CD4-positive, alpha-beta T cell treated with Interleukin-1 beta for 1 hour (primary cell): Measurements from ENCODE around the gene CHRM2.

Source experiments
- DNase-seq, 2 donors: peaks; one replicate each; pipeline ENCODE4 v3.0.0-alpha.2; 2020 to 2022

CHRM2 gene

GRCh38 chr7:136897676-136898075 lies 29.2 kb downstream of the CHRM2 start:
- no peak for DNase-seq

- no peak for DNase-seq
Observed at GRCh38 chr7:136900005-136900404, 31.6 kb downstream of the CHRM2 start.

GRCh38 chr7:136910771-136911170 lies 42.3 kb downstream of the CHRM2 start:
- no peak for DNase-seq

- no peak for DNase-seq
Observed at GRCh38 chr7:136911344-136911743, 42.9 kb downstream of the CHRM2 start.

GRCh38 chr7:136912339-136912738 lies 43.9 kb downstream of the CHRM2 start:
- DNase-seq = no peak

GRCh38 chr7:136914016-136914415 lies 45.6 kb downstream of the CHRM2 start:
- no peak for DNase-seq

- no peak for DNase-seq
Observed at GRCh38 chr7:136919820-136920219, 51.4 kb downstream of the CHRM2 start.

- no peak for DNase-seq
Observed at GRCh38 chr7:136923111-136923667, 54.7 kb downstream of the CHRM2 start.

- no peak for DNase-seq
Observed at GRCh38 chr7:136925044-136925443, 56.6 kb downstream of the CHRM2 start.

- no peak for DNase-seq
Observed at GRCh38 chr7:136925556-136925955, 57.1 kb downstream of the CHRM2 start.

GRCh38 chr7:136931169-136931867 lies 62.9 kb downstream of the CHRM2 start:
- no peak for DNase-seq

GRCh38 chr7:136937436-136937835 lies 69.0 kb downstream of the CHRM2 start:
- no peak for DNase-seq

- DNase-seq = no peak
Observed at GRCh38 chr7:136938476-136938875, 70.0 kb downstream of the CHRM2 start.

- DNase-seq = no peak
Observed at GRCh38 chr7:136940122-136940521, 71.7 kb downstream of the CHRM2 start.

- DNase-seq = no peak
Observed at GRCh38 chr7:136940917-136941316, 72.5 kb downstream of the CHRM2 start.

- DNase-seq = no peak
Observed at GRCh38 chr7:136941816-136942215, 73.4 kb downstream of the CHRM2 start.

GRCh38 chr7:136942401-136942800 lies 73.9 kb downstream of the CHRM2 start:
- DNase-seq = no peak

- DNase-seq = no peak
Observed at GRCh38 chr7:136942994-136943393, 74.5 kb downstream of the CHRM2 start.

- no peak for DNase-seq
Observed at GRCh38 chr7:136947347-136947746, 78.9 kb downstream of the CHRM2 start.

GRCh38 chr7:136950331-136950730 lies 81.9 kb downstream of the CHRM2 start:
- DNase-seq = no peak

GRCh38 chr7:136953386-136953785 lies 84.9 kb downstream of the CHRM2 start:
- DNase-seq = no peak

- DNase-seq = no peak
Observed at GRCh38 chr7:136956232-136956631, 87.8 kb downstream of the CHRM2 start.

- no peak for DNase-seq
Observed at GRCh38 chr7:136956671-136957070, 88.2 kb downstream of the CHRM2 start.

GRCh38 chr7:136957391-136957790 lies 88.9 kb downstream of the CHRM2 start:
- DNase-seq = no peak

- no peak for DNase-seq
Observed at GRCh38 chr7:136958016-136958415, 89.6 kb downstream of the CHRM2 start.
